Endodermal cell (in vitro differentiated cells): ENCODE results near the gene NDUFB11. TPM values are rescaled to one million over a fixed set of nuclear protein-coding genes. Genes with fewer than 3 reads are reported as not detected.
"Not testable (repeated sequence)": the region's sequence is repeated elsewhere in the genome, so short reads cannot be mapped to it uniquely, and the experiment has no call there.

Source experiments
- DNase-seq: peaks from one replicate; pipeline ENCODE4 v3.0.0-alpha.2; 2017
- H3K27ac ChIP-seq: 2 replicates; pipeline ENCODE4 v1.5.1; 2013; ENCODE audit warnings: mild to moderate bottlenecking, low read depth, low read length, moderate library complexity
- H3K27me3 ChIP-seq: 2 replicates; pipeline ENCODE4 v1.6.1; 2013; ENCODE audit warnings: mild to moderate bottlenecking, low read length, moderate library complexity; ENCODE audit not compliant: insufficient read depth, control insufficient read depth, poor library complexity, severe bottlenecking
- H3K36me3 ChIP-seq: 2 replicates; pipeline ENCODE4 v1.7.0; 2013; ENCODE audit warnings: mild to moderate bottlenecking, low read length, moderate library complexity; ENCODE audit not compliant: control insufficient read depth, insufficient read depth
- H3K4me1 ChIP-seq: one replicate; pipeline ENCODE4 v1.7.0; 2013; ENCODE audit warnings: low read length; ENCODE audit not compliant: control insufficient read depth, insufficient read depth
- H3K4me3 ChIP-seq: 2 replicates; pipeline ENCODE4 v1.5.1; 2013; ENCODE audit warnings: mild to moderate bottlenecking, low read length, moderate library complexity
- H3K9ac ChIP-seq: 2 replicates; pipeline ENCODE4 v1.6.1; 2013; ENCODE audit warnings: mild to moderate bottlenecking, low read length, moderate library complexity; ENCODE audit not compliant: poor library complexity, severe bottlenecking; ENCODE audit errors: extremely low read depth
- H3K9me3 ChIP-seq: 2 replicates; pipeline ENCODE4 v1.6.1; 2013; ENCODE audit warnings: mild to moderate bottlenecking, low read length, moderate library complexity; ENCODE audit not compliant: control insufficient read depth
- H3K27ac Mint-ChIP-seq: 2 replicates; pipeline ENCODE4 v1.8.0; 2020; ENCODE audit warnings: mixed read lengths
- H3K27me3 Mint-ChIP-seq: 2 replicates; pipeline ENCODE4 v1.8.0; 2021; ENCODE audit warnings: mild to moderate bottlenecking, mixed read lengths; ENCODE audit not compliant: insufficient read depth
- H3K36me3 Mint-ChIP-seq: 2 replicates; pipeline ENCODE4 v1.8.0; 2020; ENCODE audit warnings: low read depth, mixed read lengths
- H3K4me1 Mint-ChIP-seq: 2 replicates; pipeline ENCODE4 v1.8.0; 2020; ENCODE audit warnings: mixed read lengths
- H3K4me3 Mint-ChIP-seq: 2 replicates; pipeline ENCODE4 v1.8.0; 2020; ENCODE audit warnings: mild to moderate bottlenecking, moderate library complexity, mixed read lengths
- H3K9me3 Mint-ChIP-seq: 2 replicates; pipeline ENCODE4 v1.8.0; 2020; ENCODE audit warnings: mild to moderate bottlenecking, mixed read lengths
- WGBS, 2 experiments: methylation state at CpG; one replicate each; pipeline versions ENCODE4 v1.1.5 to v1.1.7; 2013; ENCODE audit warnings: missing lambda C conversion rate in 2 of 2, mixed read lengths in 1 of 2; ENCODE audit not compliant: insufficient coverage in 1 of 2, insufficient read length in 1 of 2; 5-methylcytosine and 5-hydroxymethylcytosine counted together
- total RNA-seq, 2 donors: library from RNA; stranded (reverse); fragmentation: NEBNext Ultra II Directional in 1 of 2; extraction: Animal tissue kit (Norgen Biotek cat#: 25700) in 1 of 2; gene quantifications; 2 replicates in 1 of 2; 3 replicates in 1 of 2; pipeline ENCODE4 v1.2.1, GENCODE V29; 2021
- TF ChIP-seq, protein P1 (sequence below): fragments of 200-600 bp; sonication (generic); conservative IDR thresholded peaks from 2 replicates; pipeline ENCODE4 v1.5.0; 2021; ENCODE audit warnings: antibody characterized with exemption, mild to moderate bottlenecking

NDUFB11 gene
- total RNA-seq, 2 donors from 2014 or later = 86.1 to 108 TPM

- peak overlapping the region; percentile 89 for H3K4me3 ChIP-seq
- H3K36me3 ChIP-seq = no peaks in the 10 kb centered on the region
- no peak overlapping the region for H3K9ac ChIP-seq
- H3K4me1 ChIP-seq = no peaks in the 10 kb centered on the region
- DNase-seq = peak; percentile 97
- H3K27me3 ChIP-seq = no peaks in the 10 kb centered on the region
- peak overlapping the region; percentile 88 for H3K27ac Mint-ChIP-seq
- 0 to 2% methylated on average over 5 to 26 of the region's 31 CpGs for WGBS, 2 experiments
- TF ChIP-seq, protein P1, sequence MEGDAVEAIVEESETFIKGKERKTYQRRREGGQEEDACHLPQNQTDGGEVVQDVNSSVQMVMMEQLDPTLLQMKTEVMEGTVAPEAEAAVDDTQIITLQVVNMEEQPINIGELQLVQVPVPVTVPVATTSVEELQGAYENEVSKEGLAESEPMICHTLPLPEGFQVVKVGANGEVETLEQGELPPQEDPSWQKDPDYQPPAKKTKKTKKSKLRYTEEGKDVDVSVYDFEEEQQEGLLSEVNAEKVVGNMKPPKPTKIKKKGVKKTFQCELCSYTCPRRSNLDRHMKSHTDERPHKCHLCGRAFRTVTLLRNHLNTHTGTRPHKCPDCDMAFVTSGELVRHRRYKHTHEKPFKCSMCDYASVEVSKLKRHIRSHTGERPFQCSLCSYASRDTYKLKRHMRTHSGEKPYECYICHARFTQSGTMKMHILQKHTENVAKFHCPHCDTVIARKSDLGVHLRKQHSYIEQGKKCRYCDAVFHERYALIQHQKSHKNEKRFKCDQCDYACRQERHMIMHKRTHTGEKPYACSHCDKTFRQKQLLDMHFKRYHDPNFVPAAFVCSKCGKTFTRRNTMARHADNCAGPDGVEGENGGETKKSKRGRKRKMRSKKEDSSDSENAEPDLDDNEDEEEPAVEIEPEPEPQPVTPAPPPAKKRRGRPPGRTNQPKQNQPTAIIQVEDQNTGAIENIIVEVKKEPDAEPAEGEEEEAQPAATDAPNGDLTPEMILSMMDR = no peak
- no peak overlapping the region for H3K27ac ChIP-seq
- H3K27me3 Mint-ChIP-seq = no peaks in the 10 kb centered on the region
- H3K4me1 Mint-ChIP-seq = no peaks in the 10 kb centered on the region
- no peaks in the 10 kb centered on the region for H3K36me3 Mint-ChIP-seq
- H3K4me3 Mint-ChIP-seq = peak overlapping the region; percentile 93
- no peaks in the 10 kb centered on the region for H3K9me3 ChIP-seq
- H3K9me3 Mint-ChIP-seq = peaks cover 52% of the 10 kb centered on the region
These were observed 15.2 kb downstream of the NDUFB11 start for GRCh38 chrX:47129157-47129898.

GRCh38 chrX:47124466-47124865, 20.0 kb downstream of the NDUFB11 start:
- H3K27me3 Mint-ChIP-seq, H3K9ac ChIP-seq, H3K4me3 ChIP-seq, DNase-seq, H3K4me3 Mint-ChIP-seq, H3K4me1 ChIP-seq, H3K36me3 ChIP-seq, H3K36me3 Mint-ChIP-seq, H3K27ac ChIP-seq, H3K4me1 Mint-ChIP-seq, H3K27ac Mint-ChIP-seq, H3K27me3 ChIP-seq, H3K9me3 ChIP-seq: not testable (repeated sequence)
- H3K9me3 Mint-ChIP-seq = peaks cover 67% of the 10 kb centered on the region
- 100% methylated on average over 1 of the region's 3 CpGs; no CpG with 5 or more reads in 1 of the 2 experiments for WGBS, 2 experiments

DNA sequence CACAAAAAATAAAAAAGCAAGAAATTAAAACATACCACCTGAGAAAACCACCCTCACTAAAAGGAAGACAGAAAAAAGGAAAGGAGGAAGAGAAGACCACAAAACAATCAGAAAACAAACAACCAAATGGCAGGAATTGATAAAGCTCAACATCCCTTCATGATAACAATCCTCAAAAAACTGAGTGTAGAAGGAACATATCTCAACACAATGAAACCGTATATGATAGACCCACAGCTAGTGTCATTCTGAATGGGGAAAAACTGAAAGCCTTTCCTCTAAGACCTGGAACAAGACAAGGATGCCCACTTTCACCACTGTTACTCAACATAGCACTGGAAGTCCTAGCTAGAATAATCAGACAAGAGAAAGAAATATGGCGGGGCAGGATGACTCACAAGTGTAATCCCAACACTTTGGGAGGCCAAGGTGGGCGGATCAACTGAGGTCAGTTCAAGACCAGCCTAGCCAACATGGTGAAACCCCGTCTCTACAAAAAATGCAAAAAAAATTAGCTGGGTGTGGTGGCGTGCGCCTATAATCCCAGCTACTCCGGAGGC, 27.9 kb downstream of the NDUFB11 start:
- not testable (repeated sequence) for H3K4me1 ChIP-seq, DNase-seq, H3K4me1 Mint-ChIP-seq, H3K27me3 Mint-ChIP-seq, H3K9ac ChIP-seq, H3K4me3 Mint-ChIP-seq, H3K36me3 ChIP-seq, H3K9me3 ChIP-seq, H3K27ac Mint-ChIP-seq, H3K27ac ChIP-seq, H3K36me3 Mint-ChIP-seq, H3K27me3 ChIP-seq, H3K4me3 ChIP-seq
- H3K9me3 Mint-ChIP-seq = peaks cover 59% of the 10 kb centered on the region
- 97 to 98% methylated on average over 5 to 7 of the region's 7 CpGs for WGBS, 2 experiments

GRCh38 chrX:47112316-47112954, 32.1 kb downstream of the NDUFB11 start:
- no peaks in the 10 kb centered on the region for H3K36me3 ChIP-seq
- H3K27ac Mint-ChIP-seq = no peak overlapping the region
- 56% methylated on average over 8 of the region's 9 CpGs; no CpG with 5 or more reads in 1 of the 2 experiments for WGBS, 2 experiments
- no peaks in the 10 kb centered on the region for H3K4me1 ChIP-seq
- peaks cover 70% of the 10 kb centered on the region for H3K9me3 Mint-ChIP-seq
- no peak overlapping the region for H3K9ac ChIP-seq
- no peaks in the 10 kb centered on the region for H3K4me1 Mint-ChIP-seq
- H3K27ac ChIP-seq = no peak overlapping the region
- no peak overlapping the region for H3K4me3 Mint-ChIP-seq
- H3K36me3 Mint-ChIP-seq = no peaks in the 10 kb centered on the region
- no peaks in the 10 kb centered on the region for H3K27me3 ChIP-seq
- H3K9me3 ChIP-seq = no peaks in the 10 kb centered on the region
- peak; percentile 51 for DNase-seq
- no peak overlapping the region for H3K4me3 ChIP-seq
- TF ChIP-seq, protein P1 = no peak
- H3K27me3 Mint-ChIP-seq = no peaks in the 10 kb centered on the region

DNA sequence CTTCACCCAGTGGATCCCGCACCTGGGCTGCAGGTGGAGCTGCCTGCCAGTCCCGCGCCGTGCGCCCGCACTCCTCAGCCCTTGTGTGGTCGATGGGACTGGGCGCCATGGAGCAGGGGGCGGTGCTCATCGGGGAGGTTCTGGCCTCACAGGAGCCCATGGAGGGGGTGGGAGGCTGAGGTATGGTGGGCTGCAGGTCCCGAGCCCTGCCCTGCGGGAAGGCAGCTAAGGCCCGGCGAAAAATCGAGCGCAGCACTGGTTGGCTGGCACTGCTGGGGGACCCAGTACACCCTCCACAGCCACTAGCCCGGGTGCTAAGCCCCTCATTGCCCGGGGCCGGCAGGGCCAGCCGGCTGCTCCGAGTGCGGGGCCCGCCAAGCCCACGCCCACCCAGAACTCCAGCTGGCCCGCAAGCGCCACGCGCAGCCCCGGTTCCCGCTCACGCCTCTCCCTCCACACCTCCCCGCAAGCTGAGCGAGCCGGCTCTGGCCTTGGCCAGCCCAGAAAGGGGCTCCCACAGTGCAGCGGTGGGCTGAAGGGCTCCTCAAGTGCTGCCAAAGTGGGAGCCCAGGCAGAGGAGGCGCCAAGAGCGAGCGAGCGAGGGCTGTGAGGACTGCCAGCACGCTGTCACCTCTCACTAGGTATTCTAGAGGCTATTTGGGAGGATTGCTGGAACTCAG, 33.4 kb downstream of the NDUFB11 start:
- not testable (repeated sequence) for H3K27ac ChIP-seq, H3K27ac Mint-ChIP-seq, H3K4me1 Mint-ChIP-seq, H3K27me3 ChIP-seq, H3K9me3 ChIP-seq, H3K4me3 Mint-ChIP-seq, H3K4me1 ChIP-seq, H3K4me3 ChIP-seq, H3K9ac ChIP-seq, H3K27me3 Mint-ChIP-seq, H3K36me3 Mint-ChIP-seq, DNase-seq, H3K36me3 ChIP-seq
- H3K9me3 Mint-ChIP-seq = peaks cover 61% of the 10 kb centered on the region
- WGBS, 2 experiments = 91% methylated on average over 18 of the region's 40 CpGs; no CpG with 5 or more reads in 1 of the 2 experiments
